ENCODE results near the gene REV1.
A peak's percentile ranks its signal among the peaks of the same experiment; 100 is the strongest.
"Not testable (repeated sequence)": the region's sequence is repeated elsewhere in the genome, so short reads cannot be mapped to it uniquely, and the experiment has no call there.

REV1 gene

GRCh38 chr2:99485824-99486223 is 4.0 kb downstream of the REV1 start:
- DNase-seq (ENCODE audit: low spot score), result no peak

- DNase-seq (ENCODE audit: low spot score), result no peak
Measured at GRCh38 chr2:99485411-99485810, 4.4 kb downstream of the REV1 start.

GRCh38 chr2:99484205-99484604 is 5.6 kb downstream of the REV1 start:
- no peak for DNase-seq (ENCODE audit: low spot score)

- no peak for DNase-seq (ENCODE audit: low spot score)
Measured at GRCh38 chr2:99481941-99482340, 7.9 kb downstream of the REV1 start.

GRCh38 chr2:99481527-99481926 is 8.3 kb downstream of the REV1 start:
- no peak for DNase-seq (ENCODE audit: low spot score)

GRCh38 chr2:99480390-99480789 is 9.4 kb downstream of the REV1 start:
- no peak for DNase-seq (ENCODE audit: low spot score)

- no peak for DNase-seq (ENCODE audit: low spot score)
Measured at GRCh38 chr2:99478632-99479031, 11.2 kb downstream of the REV1 start.

GRCh38 chr2:99477054-99477453 is 12.8 kb downstream of the REV1 start:
- DNase-seq (ENCODE audit: low spot score), result no peak

GRCh38 chr2:99476629-99477028 is 13.2 kb downstream of the REV1 start:
- DNase-seq (ENCODE audit: low spot score), result no peak

- DNase-seq (ENCODE audit: low spot score), result not testable (repeated sequence)
Measured at GRCh38 chr2:99475095-99475494, 14.7 kb downstream of the REV1 start.

- no peak for DNase-seq (ENCODE audit: low spot score)
Measured at GRCh38 chr2:99473518-99474083, 16.2 kb downstream of the REV1 start.

GRCh38 chr2:99472600-99472960 is 17.2 kb downstream of the REV1 start:
- DNase-seq (ENCODE audit: low spot score), result no peak

- DNase-seq (ENCODE audit: low spot score), result no peak
Measured at GRCh38 chr2:99471654-99472599, 17.9 kb downstream of the REV1 start.

- no peak for DNase-seq (ENCODE audit: low spot score)
Measured at GRCh38 chr2:99470957-99471356, 18.9 kb downstream of the REV1 start.

- not testable (repeated sequence) for DNase-seq (ENCODE audit: low spot score)
Measured at GRCh38 chr2:99470459-99470858, 19.4 kb downstream of the REV1 start.

GRCh38 chr2:99469394-99469793 is 20.4 kb downstream of the REV1 start:
- DNase-seq (ENCODE audit: low spot score), result no peak

- DNase-seq (ENCODE audit: low spot score), result peak; percentile 53
Measured at GRCh38 chr2:99468155-99468554, 21.7 kb downstream of the REV1 start.

- no peak for DNase-seq (ENCODE audit: low spot score)
Measured at GRCh38 chr2:99467390-99467789, 22.4 kb downstream of the REV1 start.

- DNase-seq (ENCODE audit: low spot score), result no peak
Measured at GRCh38 chr2:99461828-99462483, 27.9 kb downstream of the REV1 start.

- no peak for DNase-seq (ENCODE audit: low spot score)
Measured at GRCh38 chr2:99458529-99458928, 31.3 kb downstream of the REV1 start.

GRCh38 chr2:99451686-99452085 is 38.1 kb downstream of the REV1 start:
- no peak for DNase-seq (ENCODE audit: low spot score)

- DNase-seq (ENCODE audit: low spot score), result no peak
Measured at GRCh38 chr2:99451280-99451679, 38.5 kb downstream of the REV1 start.

GRCh38 chr2:99450199-99450598 is 39.6 kb downstream of the REV1 start:
- no peak for DNase-seq (ENCODE audit: low spot score)
